ENCODE results near the gene SCN10A. TPM values are rescaled to one million over a fixed set of nuclear protein-coding genes. Genes with fewer than 3 reads are reported as not detected.

SCN10A gene
- total and polyA plus RNA-seq, 2 of the 13 experiments (the other 11 are each of a cell fraction or from before 2014, with no cell fraction given), result not detected

GRCh38 chr3:38837358-38837757 lies 21.3 kb upstream of the SCN10A start (continued):
- TF ChIP-seq NFAT5 (CRISPR knock-in tag; IDR thresholded peaks at IDR 0.05) (no peak), LCORL (IDR thresholded peaks at IDR 0.05) (no peak), LCORL (CRISPR knock-in tag; IDR thresholded peaks at IDR 0.05) (no peak), IKZF4 (CRISPR knock-in tag; IDR thresholded peaks at IDR 0.05; ENCODE audit: borderline replicate concordance, low read depth, not compliant biosample characterization) (no peak), ZNF720 (CRISPR knock-in tag; IDR thresholded peaks at IDR 0.05) (no peak)

- in situ Hi-C loops (cut with HindIII; ENCODE audit: extremely low pct_ligation_motif_present, low pct_unique_long_range_greater_than_20kb), result no loop called here
- H3K27me3 ChIP-seq (ENCODE audit: control insufficient read depth in 1 of 2, insufficient read depth in 2 of 2, low read length in 2 of 2), result peaks cover 0 to 6% of the 10 kb centered on the region in 2 experiments; a peak in 3 of 5 replicates
- POLR2A ChIA-PET, result no interaction called here
- no peak overlapping the region for H3K4me3 ChIP-seq (replicated peaks in 1 of 3; ENCODE audit: insufficient read depth in 1 of 3, low read depth in 2 of 3, low read length in 3 of 3)
- DNase-seq (ENCODE audit: low spot score) (no peak), ATAC-seq (no peak), FAIRE-seq (no peak)
- H3K79me2 ChIP-seq (ENCODE audit: insufficient read depth, low read length), result no peaks in the 10 kb centered on the region
- no peak overlapping the region for H3K9ac ChIP-seq (ENCODE audit: insufficient read depth, low read depth, low read length)
- no TSS peak for BruUV-seq (replicated peaks)
- no peak overlapping the region for H2AFZ ChIP-seq (ENCODE audit: low read length)
- 28% methylated on average over 5 of the region's 5 CpGs for WGBS (ENCODE audit: low lambda C conversion rate)
- H3K4me2 ChIP-seq (ENCODE audit: low read depth, low read length), result no peak overlapping the region
- H4K20me1 ChIP-seq (ENCODE audit: insufficient read depth, low read length), result no peaks in the 10 kb centered on the region
- H3K36me3 ChIP-seq (replicated peaks in 1 of 2; ENCODE audit: control insufficient read depth in 1 of 2, insufficient read depth in 2 of 2, low read length in 2 of 2), result no peaks in the 10 kb centered on the region
- H3K9me3 ChIP-seq (ENCODE audit: low read length), result no peaks in the 10 kb centered on the region
- H3K4me1 ChIP-seq (ENCODE audit: insufficient read depth, low read length), result peaks cover 8% of the 10 kb centered on the region; the same call in 1 of the 2 replicates
- intact Hi-C loops (cut with micrococcal nuclease; ENCODE audit: unreplicated experiment), result no loop called here
- CTCF ChIA-PET (ENCODE audit: low intra/inter-chr PET ratio, low total read pairs), result no interaction called here
- H3K27ac ChIP-seq (ENCODE audit: extremely low read length, insufficient read depth, low read length), result no peak overlapping the region
- no peak for TF ChIP-seq ZNF264 (CRISPR knock-in tag; IDR thresholded peaks at IDR 0.05)
- TF ChIP-seq ZNF33A (CRISPR knock-in tag; IDR thresholded peaks at IDR 0.05; ENCODE audit: borderline replicate concordance), result no peak
- TF ChIP-seq, protein P1, sequence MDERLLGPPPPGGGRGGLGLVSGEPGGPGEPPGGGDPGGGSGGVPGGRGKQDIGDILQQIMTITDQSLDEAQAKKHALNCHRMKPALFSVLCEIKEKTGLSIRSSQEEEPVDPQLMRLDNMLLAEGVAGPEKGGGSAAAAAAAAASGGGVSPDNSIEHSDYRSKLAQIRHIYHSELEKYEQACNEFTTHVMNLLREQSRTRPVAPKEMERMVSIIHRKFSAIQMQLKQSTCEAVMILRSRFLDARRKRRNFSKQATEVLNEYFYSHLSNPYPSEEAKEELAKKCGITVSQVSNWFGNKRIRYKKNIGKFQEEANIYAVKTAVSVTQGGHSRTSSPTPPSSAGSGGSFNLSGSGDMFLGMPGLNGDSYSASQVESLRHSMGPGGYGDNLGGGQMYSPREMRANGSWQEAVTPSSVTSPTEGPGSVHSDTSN (CRISPR knock-in tag; IDR thresholded peaks at IDR 0.05), result no peak
- no peak for TF ChIP-seq ZNF292 (CRISPR knock-in tag; IDR thresholded peaks at IDR 0.05; ENCODE audit: borderline replicate concordance, low read depth)
- no peak for TF ChIP-seq HDAC2 (CRISPR knock-in tag; IDR thresholded peaks at IDR 0.05)
- TF ChIP-seq, protein P2, sequence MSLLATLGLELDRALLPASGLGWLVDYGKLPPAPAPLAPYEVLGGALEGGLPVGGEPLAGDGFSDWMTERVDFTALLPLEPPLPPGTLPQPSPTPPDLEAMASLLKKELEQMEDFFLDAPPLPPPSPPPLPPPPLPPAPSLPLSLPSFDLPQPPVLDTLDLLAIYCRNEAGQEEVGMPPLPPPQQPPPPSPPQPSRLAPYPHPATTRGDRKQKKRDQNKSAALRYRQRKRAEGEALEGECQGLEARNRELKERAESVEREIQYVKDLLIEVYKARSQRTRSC (CRISPR knock-in tag; IDR thresholded peaks at IDR 0.05; ENCODE audit: low read depth), result no peak
- no peak for TF ChIP-seq AFF4 (CRISPR knock-in tag; IDR thresholded peaks at IDR 0.05)
- no peak for TF ChIP-seq ZNF12 (CRISPR knock-in tag; IDR thresholded peaks at IDR 0.05)
- no peak for TF ChIP-seq NR2F2 (IDR thresholded peaks at IDR 0.05; ENCODE audit: borderline replicate concordance, low read depth)
These were observed 20.5 kb upstream of the SCN10A start for GRCh38 chr3:38836561-38836960.

Measured in HepG2 (cell line).